Suprapubic skin (tissue), 4 donors: ENCODE data around the gene CLDN4. TPM values are rescaled to one million over a fixed set of nuclear protein-coding genes. Genes with fewer than 3 reads are reported as not detected.

ENCODE experiments used
- DNase-seq, 2 donors: peaks; one replicate each; pipeline ENCODE4 v3.0.0-alpha.2; 2019; ENCODE audit warnings: low spot score in 2 of 2
- H3K27ac ChIP-seq: fragments of 200-600 bp; sonication (generic); one replicate; pipeline ENCODE4 v1.5.1; 2019
- H3K27me3 ChIP-seq: fragments of 200-600 bp; sonication (generic); one replicate; pipeline ENCODE4 v1.5.1; 2019
- H3K36me3 ChIP-seq: fragments of 200-600 bp; sonication (generic); one replicate; pipeline ENCODE4 v1.5.1; 2019
- H3K4me1 ChIP-seq: fragments of 200-600 bp; sonication (generic); one replicate; pipeline ENCODE4 v1.5.1; 2019
- H3K4me3 ChIP-seq: fragments of 200-600 bp; sonication (generic); one replicate; pipeline ENCODE4 v1.5.1; 2019; ENCODE audit warnings: mild to moderate bottlenecking
- H3K9me3 ChIP-seq: fragments of 200-600 bp; sonication (generic); one replicate; pipeline ENCODE4 v1.5.1; 2019
- EP300 ChIP-seq: sonication (generic); formaldehyde crosslinking; IDR thresholded peaks from one replicate; pipeline ENCODE4 v1.6.1; 2017; ENCODE audit warnings: antibody characterized with exemption
- POLR2A ChIP-seq, 2 donors: fragments of 450-650 bp; IDR thresholded peaks; one replicate each; pipeline ENCODE4 v1.6.1; 2017; ENCODE audit warnings: antibody characterized with exemption in 2 of 2, mild to moderate bottlenecking in 2 of 2, moderate library complexity in 2 of 2
- POLR2AphosphoS5 ChIP-seq, 3 donors: sonication (generic); formaldehyde crosslinking; IDR thresholded peaks; one replicate each; pipeline ENCODE4 v1.6.1; 2017; ENCODE audit warnings: antibody characterized with exemption in 3 of 3
- WGBS: methylation state at CpG from one replicate; pipeline ENCODE4 v1.1.5; 2018; 5-methylcytosine and 5-hydroxymethylcytosine counted together
- total RNA-seq, 4 donors: library from RNA; depleted of rRNA; stranded (reverse); fragments of >200 nt; gene quantifications; one replicate each; pipeline ENCODE4 v1.1.0, GENCODE V29; 2016
- TF ChIP-seq, protein P1 (sequence below), 2 donors: fragments of 200-600 bp in 1 of 2; fragments of 450-650 bp in 1 of 2; sonication (generic) in 1 of 2; IDR thresholded peaks; one replicate each; pipeline ENCODE4 v1.5.1; 2016 to 2019; ENCODE audit warnings: antibody characterized with exemption in 2 of 2, mild to moderate bottlenecking in 1 of 2, moderate library complexity in 1 of 2

CLDN4 gene
- total RNA-seq, 4 donors from 2014 or later: 82.6 to 389 (median 254) TPM

DNA sequence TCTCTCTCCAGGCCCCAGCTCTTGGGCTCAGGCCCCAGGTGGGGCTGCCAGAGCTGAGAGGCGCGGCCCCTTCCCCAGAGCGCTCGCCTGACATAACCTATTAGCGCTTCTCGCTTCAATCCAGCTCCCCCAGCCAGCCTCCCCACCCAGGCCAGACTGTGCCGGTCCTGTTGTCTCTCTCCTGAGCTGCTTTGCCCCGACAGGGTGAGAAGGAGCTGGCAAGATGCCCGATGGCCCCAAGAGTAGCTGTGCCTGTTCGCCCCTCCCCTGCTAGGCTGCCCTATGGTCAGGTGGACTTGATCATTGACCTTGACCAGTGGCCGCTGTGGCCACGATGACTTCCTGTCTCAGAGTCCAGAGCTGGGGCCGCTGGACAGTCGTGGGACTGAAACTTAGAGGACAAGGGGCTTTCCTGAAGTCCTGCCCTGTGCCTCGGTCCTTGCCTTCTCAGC lies 39.3 kb downstream of the CLDN4 start:
- Histone ChIP-seq H3K27ac (no peak overlapping the region), H3K4me3 (no peak overlapping the region), H3K9me3 (no peaks in the 10 kb centered on the region), H3K36me3 (no peaks in the 10 kb centered on the region), H3K27me3 (no peaks in the 10 kb centered on the region), H3K4me1 (peaks cover 18% of the 10 kb centered on the region)
- 67% methylated on average over 15 of the region's 15 CpGs for WGBS
- no peak for TF ChIP-seq POLR2AphosphoS5 (IDR thresholded peaks at IDR 0.05)
- TF ChIP-seq, protein P1, sequence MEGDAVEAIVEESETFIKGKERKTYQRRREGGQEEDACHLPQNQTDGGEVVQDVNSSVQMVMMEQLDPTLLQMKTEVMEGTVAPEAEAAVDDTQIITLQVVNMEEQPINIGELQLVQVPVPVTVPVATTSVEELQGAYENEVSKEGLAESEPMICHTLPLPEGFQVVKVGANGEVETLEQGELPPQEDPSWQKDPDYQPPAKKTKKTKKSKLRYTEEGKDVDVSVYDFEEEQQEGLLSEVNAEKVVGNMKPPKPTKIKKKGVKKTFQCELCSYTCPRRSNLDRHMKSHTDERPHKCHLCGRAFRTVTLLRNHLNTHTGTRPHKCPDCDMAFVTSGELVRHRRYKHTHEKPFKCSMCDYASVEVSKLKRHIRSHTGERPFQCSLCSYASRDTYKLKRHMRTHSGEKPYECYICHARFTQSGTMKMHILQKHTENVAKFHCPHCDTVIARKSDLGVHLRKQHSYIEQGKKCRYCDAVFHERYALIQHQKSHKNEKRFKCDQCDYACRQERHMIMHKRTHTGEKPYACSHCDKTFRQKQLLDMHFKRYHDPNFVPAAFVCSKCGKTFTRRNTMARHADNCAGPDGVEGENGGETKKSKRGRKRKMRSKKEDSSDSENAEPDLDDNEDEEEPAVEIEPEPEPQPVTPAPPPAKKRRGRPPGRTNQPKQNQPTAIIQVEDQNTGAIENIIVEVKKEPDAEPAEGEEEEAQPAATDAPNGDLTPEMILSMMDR (IDR thresholded peaks at IDR 0.05): no peak
- TF ChIP-seq EP300: no peak
- no peak for TF ChIP-seq POLR2A (IDR thresholded peaks at IDR 0.05)
- no peak for DNase-seq

DNA sequence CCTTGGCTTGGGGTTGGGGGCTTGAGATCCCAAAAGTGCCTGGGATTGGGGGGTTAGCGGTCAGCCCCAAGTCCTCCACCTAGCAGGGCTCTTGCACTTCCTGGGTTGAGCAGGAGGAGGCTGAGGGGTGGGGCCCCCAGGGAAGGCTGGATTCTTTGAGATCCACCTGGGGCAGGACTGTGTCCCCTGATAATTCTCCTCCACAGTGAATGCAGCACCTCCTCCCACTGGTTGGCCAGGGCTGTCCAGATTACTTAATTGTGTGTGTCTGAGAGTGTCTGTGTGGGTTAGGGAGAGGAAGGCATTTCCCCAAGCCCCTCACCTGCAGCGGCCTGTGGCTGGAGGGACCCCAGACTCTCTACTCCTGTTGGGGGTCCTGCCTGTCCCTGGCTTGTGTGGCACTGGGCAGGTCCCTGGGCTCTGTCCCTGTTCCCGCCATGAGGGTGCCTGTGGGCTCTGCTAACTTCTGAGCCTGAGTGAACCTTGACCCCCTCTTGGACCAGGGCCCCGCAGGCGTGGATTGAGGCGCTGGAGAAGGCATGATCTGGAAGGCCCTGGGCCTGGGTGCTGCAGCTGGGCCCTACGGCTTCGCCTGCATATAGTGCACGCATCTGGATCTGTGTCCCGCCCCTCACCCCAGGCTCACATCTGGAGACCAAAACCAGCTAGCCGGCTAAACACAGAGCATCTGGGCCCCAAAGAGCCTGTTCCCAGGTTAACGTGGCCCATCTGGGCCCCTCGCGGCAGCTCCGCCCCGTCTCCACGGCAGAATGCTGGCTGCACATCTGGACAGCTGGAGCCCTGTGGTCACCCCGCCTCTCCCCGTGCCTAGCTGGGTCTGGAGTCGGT lies 40.6 kb downstream of the CLDN4 start:
- TF ChIP-seq, protein P1 (IDR thresholded peaks at IDR 0.05): no peak
- TF ChIP-seq EP300 (no peak), POLR2A (IDR thresholded peaks at IDR 0.05) (no peak), POLR2AphosphoS5 (IDR thresholded peaks at IDR 0.05) (no peak)

DNA sequence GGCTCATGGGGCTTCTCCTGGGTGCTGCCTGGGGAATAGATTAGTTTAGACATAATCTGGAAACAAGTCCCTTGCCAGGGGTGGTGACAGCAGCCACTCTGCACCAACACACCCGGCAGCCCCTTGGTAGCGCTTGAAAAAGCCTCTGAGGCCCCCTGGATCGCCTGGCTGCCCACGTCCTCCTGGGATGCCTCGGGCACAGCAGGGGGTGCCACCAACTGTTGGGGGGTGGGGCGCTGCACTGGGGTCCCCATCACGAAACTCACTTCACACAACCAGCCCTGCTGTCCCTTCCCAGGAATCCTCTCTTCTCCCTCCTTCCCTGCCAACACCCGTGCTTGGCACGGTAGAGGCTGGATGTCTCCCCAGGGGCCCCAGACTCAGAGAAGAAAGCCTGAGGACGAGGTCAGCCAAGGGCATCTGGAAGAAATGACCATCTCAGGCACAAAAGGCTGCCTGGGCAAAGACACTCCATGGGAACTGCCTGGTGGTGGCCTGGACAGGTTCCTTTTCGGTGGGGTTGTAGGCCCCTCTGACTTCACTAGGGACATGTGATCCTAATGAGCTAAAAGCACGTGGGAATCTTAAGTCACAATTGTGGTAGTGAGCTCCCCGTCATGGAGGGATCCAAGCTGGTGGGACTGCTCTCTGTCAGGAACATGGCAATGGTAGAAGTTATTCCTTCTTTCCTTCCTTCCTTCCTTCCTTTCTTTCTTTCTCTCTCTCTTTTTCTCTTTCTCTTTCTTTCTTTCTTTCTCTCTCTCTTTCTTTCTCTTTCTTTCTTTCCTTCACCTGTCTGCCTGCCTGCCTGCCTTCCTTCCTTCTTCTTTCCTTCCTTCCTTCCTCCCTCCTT lies 41.5 kb downstream of the CLDN4 start:
- 50% methylated on average over 10 of the region's 13 CpGs for WGBS
- Histone ChIP-seq H3K9me3 (no peaks in the 10 kb centered on the region), H3K4me1 (peaks cover 18% of the 10 kb centered on the region), H3K27ac (no peak overlapping the region), H3K4me3 (no peak overlapping the region), H3K27me3 (no peaks in the 10 kb centered on the region), H3K36me3 (no peaks in the 10 kb centered on the region)
- no peak for DNase-seq
- TF ChIP-seq POLR2AphosphoS5 (IDR thresholded peaks at IDR 0.05) (no peak), EP300 (no peak), POLR2A (IDR thresholded peaks at IDR 0.05) (no peak)
- TF ChIP-seq, protein P1 (IDR thresholded peaks at IDR 0.05): no peak

More for the DNA sequence above, 40.6 kb downstream of the CLDN4 start:
- no peaks in the 10 kb centered on the region for H3K36me3 ChIP-seq
- H3K27me3 ChIP-seq: no peaks in the 10 kb centered on the region
- H3K27ac ChIP-seq: no peak overlapping the region
- no peak overlapping the region for H3K4me3 ChIP-seq
- H3K4me1 ChIP-seq: peaks cover 18% of the 10 kb centered on the region
- no peak for DNase-seq
- 55% methylated on average over 14 of the region's 20 CpGs for WGBS
- no peaks in the 10 kb centered on the region for H3K9me3 ChIP-seq

DNA sequence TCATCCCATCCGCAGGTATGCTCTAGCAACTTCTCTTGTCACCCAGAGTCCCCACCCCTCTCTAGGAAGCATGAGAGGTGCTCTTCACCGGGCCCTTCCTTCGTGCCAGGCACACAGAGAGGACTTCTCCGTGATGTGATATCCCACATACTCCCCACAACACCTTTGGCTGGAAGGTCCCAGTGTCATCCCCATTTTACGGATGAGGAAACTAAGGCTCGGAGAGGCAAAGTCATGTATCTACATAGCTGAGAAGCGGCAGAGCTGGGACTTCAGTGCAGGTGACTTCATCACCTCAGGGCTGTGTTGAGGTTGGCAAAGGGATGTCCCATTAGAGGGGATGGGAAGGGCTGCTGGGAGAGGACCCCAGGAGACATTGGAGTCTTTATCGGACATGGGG lies 45.6 kb downstream of the CLDN4 start:
- no peaks in the 10 kb centered on the region for H3K36me3 ChIP-seq
- 90% methylated on average over 8 of the region's 8 CpGs for WGBS
- no peaks in the 10 kb centered on the region for H3K27me3 ChIP-seq
- H3K9me3 ChIP-seq: no peaks in the 10 kb centered on the region
- peaks cover 31% of the 10 kb centered on the region for H3K4me1 ChIP-seq
- no peak for TF ChIP-seq EP300
- TF ChIP-seq, protein P1 (IDR thresholded peaks at IDR 0.05): no peak
- TF ChIP-seq POLR2AphosphoS5 (IDR thresholded peaks at IDR 0.05): no peak
- TF ChIP-seq POLR2A (IDR thresholded peaks at IDR 0.05): no peak
- no peak overlapping the region for H3K4me3 ChIP-seq
- no peak for DNase-seq
- no peak overlapping the region for H3K27ac ChIP-seq

DNA sequence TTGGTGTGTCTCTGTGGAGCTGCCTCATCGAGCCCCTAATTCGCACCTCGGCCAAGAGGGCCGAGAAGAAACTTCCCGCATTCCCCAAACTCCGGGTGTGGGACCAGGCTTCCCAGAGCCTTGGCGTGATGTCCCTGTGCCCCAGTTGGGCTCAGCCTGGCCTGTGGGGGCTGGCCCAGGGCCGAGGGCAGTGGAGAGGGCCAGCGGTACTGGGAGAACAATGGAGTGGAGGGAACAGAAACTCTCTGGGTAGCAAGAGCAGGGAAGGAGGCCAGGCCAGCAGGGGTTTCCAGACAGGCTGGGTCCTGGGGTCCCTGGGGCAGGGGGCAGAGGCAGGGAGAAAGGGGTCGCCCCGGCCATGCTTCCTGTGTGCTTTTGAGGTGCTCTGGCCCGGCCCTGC lies 46.2 kb downstream of the CLDN4 start:
- Histone ChIP-seq H3K9me3 (no peaks in the 10 kb centered on the region), H3K4me3 (no peak overlapping the region), H3K4me1 (peaks cover 30% of the 10 kb centered on the region), H3K36me3 (no peaks in the 10 kb centered on the region), H3K27ac (no peak overlapping the region), H3K27me3 (no peaks in the 10 kb centered on the region)
- DNase-seq: no peak
- WGBS: 90% methylated on average over 11 of the region's 12 CpGs
- TF ChIP-seq EP300: no peak
- TF ChIP-seq, protein P1 (IDR thresholded peaks at IDR 0.05): no peak
- no peak for TF ChIP-seq POLR2A (IDR thresholded peaks at IDR 0.05)
- TF ChIP-seq POLR2AphosphoS5 (IDR thresholded peaks at IDR 0.05): no peak
